Measurements from ENCODE around the gene MRM1.

The MRM1 gene

DNA sequence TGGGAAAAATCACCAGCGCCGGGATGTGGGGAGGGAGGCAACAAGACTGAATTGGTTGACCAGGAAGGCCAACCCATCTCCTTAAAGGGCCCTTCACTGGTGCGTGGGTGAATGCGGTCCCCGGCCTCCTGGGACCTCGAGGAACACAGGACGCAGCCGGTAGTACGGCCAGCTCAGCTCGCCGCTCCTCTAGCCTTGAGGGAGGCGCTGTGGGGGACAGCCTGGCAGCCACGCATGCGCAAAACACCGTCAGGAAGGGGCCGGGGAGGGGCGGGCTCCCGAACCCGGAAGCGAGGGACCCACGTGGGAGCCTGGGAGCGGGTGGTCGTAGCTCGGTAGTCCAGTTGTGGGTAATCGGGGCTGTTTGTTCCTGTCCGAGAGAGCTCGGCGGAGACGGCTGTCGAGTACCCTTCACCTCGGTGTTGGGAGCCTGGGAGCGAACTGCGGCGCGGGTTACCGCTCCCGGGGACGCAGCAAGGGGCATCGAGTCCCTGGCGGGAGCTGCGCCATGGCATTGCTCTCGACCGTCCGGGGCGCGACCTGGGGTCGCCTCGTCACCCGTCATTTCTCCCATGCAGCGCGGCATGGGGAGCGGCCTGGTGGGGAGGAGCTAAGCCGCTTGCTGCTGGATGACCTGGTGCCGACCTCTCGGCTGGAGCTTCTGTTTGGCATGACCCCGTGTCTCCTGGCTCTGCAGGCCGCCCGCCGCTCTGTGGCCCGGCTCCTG, at the start of gene MRM1:
TSS of gene MRM1 (plus strand) at position 281 of the 727 bp plus-strand sequence. CDS start at position 509, 228 bp downstream.
- peak; percentile 69 for DNase-seq (ENCODE audit: low read depth, low spot score)

- no peak for DNase-seq (ENCODE audit: low read depth, low spot score)
Observed at GRCh38 chr17:36553459-36553858, 47.9 kb upstream of the MRM1 start.

- DNase-seq (ENCODE audit: low read depth, low spot score): no peak
Observed at GRCh38 chr17:36566081-36566480, 35.3 kb upstream of the MRM1 start.

- DNase-seq (ENCODE audit: low read depth, low spot score): no peak
Observed at GRCh38 chr17:36575028-36575427, 26.4 kb upstream of the MRM1 start.

- no peak for DNase-seq (ENCODE audit: low read depth, low spot score)
Observed at GRCh38 chr17:36576793-36577192, 24.6 kb upstream of the MRM1 start.

DNA sequence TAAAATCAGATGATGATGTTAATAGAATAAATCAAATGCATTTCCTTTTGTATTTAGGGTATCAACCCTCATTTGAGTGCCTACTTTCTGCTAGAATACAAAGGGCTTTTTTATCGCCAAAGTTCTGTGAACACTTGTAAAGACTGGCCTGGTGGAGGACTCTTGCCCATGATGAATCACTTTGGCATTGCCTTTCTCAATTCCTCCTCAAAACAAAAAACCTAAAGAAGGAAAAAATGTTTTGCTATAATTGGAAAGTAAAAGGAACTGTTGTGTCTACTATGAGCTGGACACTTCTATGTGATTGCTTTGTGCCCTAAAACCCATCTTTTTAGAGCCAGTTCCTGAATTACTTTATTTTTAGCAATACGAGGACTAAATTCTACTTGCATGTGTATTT, 22.7 kb upstream of the MRM1 start:
- no peak for DNase-seq (ENCODE audit: low read depth, low spot score)

GRCh38 chr17:36583787-36584186, 17.6 kb upstream of the MRM1 start:
- DNase-seq (ENCODE audit: low read depth, low spot score): no peak

DNA sequence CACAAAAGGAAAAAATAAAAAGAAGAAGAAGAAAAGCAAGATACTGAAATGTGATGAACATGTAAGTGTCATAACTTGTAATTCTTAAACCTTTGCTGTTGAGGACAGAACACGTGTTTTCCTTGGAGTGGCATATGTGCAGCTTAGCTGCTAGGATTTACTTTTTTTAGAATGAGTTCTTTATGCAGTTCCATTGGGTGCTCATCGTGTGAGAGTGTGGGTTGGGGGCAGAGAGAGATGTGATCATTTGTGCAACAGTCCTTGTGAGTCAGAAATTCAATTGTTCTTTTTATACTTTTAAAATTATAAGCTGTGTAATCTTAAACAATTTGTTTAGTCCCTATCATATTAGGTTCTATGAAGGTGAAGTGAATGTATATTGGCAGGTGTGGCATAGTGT, 15.2 kb upstream of the MRM1 start:
- DNase-seq (ENCODE audit: low read depth, low spot score): no peak

GRCh38 chr17:36590082-36590481, 11.3 kb upstream of the MRM1 start:
- DNase-seq (ENCODE audit: low read depth, low spot score): no peak

DNA sequence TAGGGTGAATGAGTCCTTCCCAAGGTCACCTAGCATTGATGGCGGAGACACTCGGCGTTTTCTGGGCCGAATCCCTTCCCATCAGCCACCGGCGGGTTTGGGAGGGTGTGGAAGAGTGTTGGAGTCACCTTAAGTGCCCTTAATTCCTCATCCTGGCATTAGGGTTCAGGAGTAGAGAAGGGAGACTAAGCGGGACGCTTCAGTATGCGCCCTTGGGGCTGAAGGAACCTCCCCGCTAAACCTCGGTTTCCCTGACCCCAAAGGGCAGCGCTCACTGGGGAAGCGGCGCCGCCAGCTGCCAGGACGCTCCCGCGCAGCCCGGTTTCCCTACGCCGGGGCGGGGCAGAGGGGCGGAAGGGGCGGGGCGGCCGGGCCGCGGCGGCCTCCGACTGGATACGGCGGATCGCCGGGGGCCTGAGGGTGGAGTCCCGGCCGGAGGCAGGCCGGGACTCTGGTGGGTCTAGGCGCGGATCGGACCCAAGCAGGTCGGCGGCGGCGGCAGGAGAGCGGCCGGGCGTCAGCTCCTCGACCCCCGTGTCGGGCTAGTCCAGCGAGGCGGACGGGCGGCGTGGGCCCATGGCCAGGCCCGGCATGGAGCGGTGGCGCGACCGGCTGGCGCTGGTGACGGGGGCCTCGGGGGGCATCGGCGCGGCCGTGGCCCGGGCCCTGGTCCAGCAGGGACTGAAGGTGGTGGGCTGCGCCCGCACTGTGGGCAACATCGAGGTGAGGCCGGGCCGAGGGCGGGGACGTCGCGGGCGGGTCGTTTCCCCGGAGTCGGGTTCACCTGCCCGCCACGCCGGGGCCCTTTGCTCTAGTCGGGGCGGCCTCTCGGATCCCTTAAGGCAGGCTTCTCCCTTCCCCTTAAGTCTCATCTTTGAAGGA, 9.7 kb upstream of the MRM1 start, which contains the start of gene DHRS11:
TSS of gene DHRS11 (plus strand) at position 446 of the 882 bp plus-strand sequence. CDS start at position 577, 131 bp downstream.
- DNase-seq (ENCODE audit: low read depth, low spot score): peak; percentile 43

DNA sequence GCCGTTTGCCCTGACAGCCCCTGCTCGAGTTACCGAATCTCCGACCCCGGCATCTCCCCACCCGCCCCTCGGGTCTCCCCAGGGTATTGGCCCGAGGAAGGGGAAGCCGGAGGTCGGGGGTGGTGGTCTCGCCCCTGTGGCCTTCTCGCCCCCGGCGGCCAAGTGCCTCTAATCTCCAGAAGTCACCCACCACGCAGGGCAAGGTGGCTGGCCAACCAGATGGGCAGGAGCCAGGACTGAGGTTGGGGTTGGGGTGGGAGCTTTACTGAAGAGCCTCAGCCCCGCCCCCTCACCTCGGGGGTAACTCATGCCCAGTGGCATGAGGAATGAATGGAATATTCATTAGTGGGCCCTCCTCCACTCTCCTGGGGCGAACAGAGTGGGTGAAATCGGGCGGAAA, 9.1 kb upstream of the MRM1 start:
- DNase-seq (ENCODE audit: low read depth, low spot score): no peak

DNA sequence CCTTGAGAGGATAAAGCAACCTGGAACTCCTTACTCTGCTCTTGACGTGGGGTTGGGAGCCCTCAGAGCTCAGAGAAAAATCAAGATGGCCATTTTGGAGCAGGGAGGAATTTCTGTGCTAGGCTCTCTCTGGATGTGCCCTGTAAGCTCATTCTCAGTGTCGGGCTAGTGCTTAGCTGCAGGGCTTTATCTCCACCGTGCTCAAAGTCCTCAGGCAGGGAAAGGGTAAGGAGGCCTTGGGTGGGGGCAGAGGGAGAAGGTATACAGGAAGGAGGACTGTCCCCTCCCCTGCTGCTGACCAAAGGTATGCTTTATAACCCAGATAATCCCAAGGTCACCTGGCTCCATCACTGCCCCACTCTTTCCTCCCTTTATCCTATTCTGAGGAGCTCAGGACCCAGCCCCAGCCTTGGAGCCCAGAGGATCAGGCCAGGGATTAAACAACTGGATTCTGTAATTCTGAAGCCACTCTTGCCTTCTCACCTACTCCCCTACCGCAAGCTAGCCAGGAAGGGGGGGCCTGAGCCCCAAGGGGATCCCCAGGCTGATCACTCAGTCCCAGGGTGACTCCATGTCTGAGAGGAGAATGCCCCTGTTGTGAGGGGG, 8.6 kb upstream of the MRM1 start:
- DNase-seq (ENCODE audit: low read depth, low spot score): no peak

DNA sequence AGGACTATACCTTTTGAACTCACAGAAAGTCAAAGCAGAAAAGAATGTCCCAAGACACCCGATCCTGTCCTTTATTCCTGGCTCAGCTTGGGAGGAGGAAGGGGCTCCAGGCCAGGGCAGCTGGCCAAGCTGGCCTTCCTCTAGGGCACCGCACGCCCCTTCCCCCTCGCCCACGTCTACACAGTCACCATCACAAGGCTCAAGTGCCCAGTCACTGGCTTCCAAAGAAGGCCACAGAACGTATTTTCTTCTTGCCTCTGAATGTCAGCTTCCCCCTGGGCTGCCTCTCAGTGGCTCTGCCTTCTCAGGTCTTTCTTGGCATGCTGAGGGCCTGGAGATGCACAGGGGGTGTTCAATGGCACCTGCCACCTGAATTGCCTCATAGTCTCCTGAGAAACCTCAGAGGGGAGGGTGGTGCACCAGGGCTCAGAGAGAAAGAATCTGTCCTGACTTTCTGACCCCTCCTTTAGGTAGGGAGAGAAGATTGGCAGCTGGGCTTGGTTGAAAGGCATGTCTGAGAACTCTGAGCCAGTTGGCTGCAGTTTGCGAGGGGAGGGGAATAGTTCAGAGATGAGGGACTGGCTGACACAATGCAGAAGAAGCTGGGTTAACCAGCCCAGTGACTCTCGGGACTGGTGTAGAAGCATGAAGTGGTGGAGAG, 7.6 kb upstream of the MRM1 start:
- DNase-seq (ENCODE audit: low read depth, low spot score): no peak

DNA sequence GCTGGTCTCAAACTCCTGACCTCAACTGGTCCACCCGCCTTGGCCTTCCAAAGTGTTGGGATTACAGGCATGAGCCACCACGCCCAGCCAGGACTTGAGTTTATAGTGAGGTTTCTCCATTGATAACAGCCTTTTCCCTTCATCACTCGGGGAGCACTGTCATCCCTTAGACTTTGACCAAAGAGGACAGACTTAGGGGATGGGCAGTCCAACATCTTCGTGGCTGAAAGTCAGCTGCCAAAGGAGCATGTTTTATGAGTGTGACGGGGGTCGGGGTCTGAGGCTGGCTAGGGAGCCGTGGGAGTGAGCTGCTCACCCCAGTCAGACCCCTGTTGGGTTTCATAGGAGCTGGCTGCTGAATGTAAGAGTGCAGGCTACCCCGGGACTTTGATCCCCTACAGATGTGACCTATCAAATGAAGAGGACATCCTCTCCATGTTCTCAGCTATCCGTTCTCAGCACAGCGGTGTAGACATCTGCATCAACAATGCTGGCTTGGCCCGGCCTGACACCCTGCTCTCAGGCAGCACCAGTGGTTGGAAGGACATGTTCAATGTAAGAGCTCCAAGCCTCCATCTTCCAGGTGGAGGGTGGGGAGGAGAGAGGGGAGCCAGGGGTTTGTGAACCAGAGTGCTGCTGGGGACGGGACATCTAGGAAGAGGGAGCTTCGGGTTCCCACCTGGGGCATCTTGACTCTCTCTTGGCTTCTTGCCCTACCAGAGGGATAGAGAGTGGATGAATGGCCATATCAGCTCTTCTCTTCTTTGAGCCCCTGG, 6.6 kb upstream of the MRM1 start:
- no peak for DNase-seq (ENCODE audit: low read depth, low spot score)

- no peak for DNase-seq (ENCODE audit: low read depth, low spot score)
Observed at GRCh38 chr17:36597226-36597625, 4.2 kb upstream of the MRM1 start.

GRCh38 chr17:36597866-36598777, 3.3 kb upstream of the MRM1 start:
- DNase-seq (ENCODE audit: low read depth, low spot score): no peak

DNA sequence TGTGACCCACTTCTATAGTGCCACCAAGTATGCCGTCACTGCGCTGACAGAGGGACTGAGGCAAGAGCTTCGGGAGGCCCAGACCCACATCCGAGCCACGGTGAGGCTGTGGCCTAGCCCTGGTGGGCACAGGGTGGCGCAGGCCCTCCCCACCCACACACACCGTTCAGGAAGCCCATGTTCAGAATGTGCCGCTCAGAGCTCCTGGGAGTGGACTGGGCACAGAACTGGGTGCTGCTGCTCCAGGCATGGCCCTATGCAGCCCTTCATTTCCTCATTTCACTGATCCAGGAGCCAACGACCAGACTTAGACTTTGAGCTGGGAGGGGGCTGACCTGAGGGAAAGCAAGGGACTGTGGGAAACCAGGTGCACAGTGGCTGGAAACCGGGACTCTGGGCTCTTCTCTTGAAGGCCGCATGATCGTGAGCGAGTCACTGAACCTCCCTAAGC, 2.4 kb upstream of the MRM1 start:
- DNase-seq (ENCODE audit: low read depth, low spot score): no peak

DNA sequence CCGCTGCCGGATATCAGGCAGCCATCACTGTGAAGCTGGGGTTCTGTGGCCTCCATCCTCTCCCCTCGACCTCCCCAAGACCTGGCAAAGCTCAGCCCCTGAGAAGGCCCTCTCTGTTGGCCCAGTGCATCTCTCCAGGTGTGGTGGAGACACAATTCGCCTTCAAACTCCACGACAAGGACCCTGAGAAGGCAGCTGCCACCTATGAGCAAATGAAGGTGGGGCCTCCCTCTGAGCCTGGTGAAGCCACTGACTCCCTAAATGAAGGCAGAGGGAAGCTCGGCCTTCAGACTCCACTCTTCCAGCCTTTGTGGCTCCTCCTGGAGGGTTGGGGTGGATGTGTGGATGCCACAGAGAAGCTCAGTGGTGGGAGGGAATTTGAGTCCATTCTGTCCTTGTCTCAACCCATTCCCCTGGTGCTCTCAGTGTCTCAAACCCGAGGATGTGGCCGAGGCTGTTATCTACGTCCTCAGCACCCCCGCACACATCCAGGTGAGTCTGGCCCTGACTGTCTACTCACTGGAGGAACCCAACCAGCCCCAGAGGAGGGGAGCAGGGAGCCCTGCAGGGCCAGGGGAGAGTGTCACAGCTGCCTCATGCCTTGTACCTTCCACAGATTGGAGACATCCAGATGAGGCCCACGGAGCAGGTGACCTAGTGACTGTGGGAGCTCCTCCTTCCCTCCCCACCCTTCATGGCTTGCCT, 1.7 kb upstream of the MRM1 start:
- DNase-seq (ENCODE audit: low read depth, low spot score): no peak

DNA sequence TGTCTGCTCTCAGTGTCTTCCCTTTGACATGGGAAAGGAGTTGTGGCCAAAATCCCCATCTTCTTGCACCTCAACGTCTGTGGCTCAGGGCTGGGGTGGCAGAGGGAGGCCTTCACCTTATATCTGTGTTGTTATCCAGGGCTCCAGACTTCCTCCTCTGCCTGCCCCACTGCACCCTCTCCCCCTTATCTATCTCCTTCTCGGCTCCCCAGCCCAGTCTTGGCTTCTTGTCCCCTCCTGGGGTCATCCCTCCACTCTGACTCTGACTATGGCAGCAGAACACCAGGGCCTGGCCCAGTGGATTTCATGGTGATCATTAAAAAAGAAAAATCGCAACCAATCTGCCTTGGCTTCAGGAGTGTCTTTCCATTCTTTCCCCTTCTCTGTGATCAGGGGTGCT, 918 bp upstream of the MRM1 start:
- no peak for DNase-seq (ENCODE audit: low read depth, low spot score)

Data from smooth muscle cell of the brain vasculature (primary cell).